GM12873 (cell line): ENCODE measurements around the gene ADAP1.

Source experiments
- TF ChIP-seq, protein P1 (sequence below): IDR thresholded peaks from 2 replicates; pipeline ENCODE4 v1.5.1; 2012; ENCODE audit warnings: low read depth, mild to moderate bottlenecking, moderate library complexity, low read length, control low read depth; ENCODE audit not compliant: insufficient read depth; ENCODE audit errors: missing control alignments

Gene ADAP1

GRCh38 chr7:857661-858060 lies 96.8 kb downstream of the ADAP1 start:
- TF ChIP-seq, protein P1, sequence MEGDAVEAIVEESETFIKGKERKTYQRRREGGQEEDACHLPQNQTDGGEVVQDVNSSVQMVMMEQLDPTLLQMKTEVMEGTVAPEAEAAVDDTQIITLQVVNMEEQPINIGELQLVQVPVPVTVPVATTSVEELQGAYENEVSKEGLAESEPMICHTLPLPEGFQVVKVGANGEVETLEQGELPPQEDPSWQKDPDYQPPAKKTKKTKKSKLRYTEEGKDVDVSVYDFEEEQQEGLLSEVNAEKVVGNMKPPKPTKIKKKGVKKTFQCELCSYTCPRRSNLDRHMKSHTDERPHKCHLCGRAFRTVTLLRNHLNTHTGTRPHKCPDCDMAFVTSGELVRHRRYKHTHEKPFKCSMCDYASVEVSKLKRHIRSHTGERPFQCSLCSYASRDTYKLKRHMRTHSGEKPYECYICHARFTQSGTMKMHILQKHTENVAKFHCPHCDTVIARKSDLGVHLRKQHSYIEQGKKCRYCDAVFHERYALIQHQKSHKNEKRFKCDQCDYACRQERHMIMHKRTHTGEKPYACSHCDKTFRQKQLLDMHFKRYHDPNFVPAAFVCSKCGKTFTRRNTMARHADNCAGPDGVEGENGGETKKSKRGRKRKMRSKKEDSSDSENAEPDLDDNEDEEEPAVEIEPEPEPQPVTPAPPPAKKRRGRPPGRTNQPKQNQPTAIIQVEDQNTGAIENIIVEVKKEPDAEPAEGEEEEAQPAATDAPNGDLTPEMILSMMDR = no peak

GRCh38 chr7:856444-857095 lies 97.9 kb downstream of the ADAP1 start:
- TF ChIP-seq, protein P1 = no peak

- TF ChIP-seq, protein P1 = no peak
These were observed 98.7 kb downstream of the ADAP1 start for GRCh38 chr7:855686-856369.

DNA sequence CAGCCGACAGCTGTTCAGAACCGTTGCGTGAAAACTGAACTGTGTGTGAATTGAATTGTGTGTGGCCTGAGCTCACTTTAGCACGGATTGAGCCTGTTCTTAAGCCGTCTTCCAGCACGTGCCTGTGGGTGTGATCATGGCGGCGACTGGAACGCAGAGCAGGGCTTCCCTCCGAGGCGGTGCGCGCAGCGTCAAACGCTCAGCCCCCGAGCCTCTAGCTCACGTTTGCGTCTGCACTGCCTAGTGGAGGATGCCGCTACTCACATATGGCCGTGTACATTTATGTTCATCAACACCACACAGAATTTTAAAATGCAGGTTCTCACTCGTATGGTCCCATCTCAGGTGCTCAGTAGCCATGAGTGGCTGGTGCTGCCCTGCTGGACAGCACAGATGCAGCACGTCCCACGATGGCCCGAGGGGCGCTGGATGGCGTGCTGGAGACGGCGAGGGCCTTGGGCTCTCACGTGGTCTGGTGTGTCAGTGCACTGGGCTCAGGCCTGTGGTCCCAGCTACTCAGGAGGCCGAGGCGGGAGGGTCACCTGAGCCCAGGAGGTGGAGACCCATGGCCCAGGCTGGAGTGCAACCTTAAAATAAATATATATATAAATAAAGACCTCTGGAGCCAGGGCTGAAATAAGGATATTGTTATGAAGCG lies 100.2 kb downstream of the ADAP1 start:
- TF ChIP-seq, protein P1 = no peak

DNA sequence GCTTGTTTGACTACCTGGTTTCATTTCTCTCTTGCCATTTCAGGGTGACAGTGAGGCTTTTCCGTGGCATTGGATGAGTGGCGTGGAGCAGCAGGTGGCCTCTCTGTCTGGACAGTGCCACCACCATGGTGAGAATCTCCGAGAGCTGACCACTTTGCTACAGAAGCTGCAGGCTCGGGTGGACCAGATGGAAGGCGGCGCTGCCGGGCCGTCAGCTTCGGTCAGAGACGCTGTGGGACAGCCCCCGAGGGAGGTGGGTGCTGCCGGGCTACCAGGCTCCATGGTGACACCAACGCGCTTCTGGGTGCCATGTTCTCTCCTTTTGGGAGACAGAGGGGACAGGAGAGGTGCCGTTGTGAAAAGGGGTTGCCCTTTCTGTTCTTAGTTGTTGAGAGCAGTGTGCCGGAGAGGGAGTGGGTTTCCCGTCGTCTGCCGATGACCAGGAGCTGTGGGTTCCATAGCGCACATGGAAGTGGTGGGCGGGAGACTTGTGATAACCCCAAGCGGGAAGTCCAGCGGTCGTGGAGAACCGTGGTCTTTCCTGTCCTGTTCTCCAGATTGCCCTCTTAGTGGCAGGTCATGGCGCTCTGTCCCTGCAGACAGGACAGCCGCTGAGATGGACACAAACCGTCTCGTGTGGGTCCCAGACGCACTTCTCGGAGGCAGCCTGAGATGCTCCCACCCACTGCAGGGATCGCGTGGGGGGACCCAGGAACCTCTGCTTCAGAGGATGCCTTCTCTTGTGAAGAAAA lies 100.9 kb downstream of the ADAP1 start:
- TF ChIP-seq, protein P1 = no peak

DNA sequence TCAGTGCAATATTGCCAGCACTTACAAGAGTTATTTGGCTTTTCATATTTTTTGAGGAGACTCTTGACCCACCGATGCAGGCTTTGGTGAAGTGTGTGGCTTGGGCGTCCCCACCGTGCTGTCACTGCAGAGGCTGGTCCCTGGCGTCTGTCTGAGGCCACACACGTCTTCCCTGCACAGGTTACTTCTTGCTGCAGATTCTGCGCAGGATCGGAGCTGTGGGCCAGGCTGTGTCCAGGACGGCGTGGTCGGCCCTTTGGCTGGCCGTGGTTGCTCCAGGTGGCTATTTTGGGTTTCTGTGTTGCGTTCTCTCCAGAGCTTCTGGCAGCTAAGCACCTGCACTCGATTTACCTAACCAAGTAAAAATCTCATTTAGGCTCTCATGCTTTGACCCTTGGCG lies 103.3 kb downstream of the ADAP1 start:
- TF ChIP-seq, protein P1 = no peak

DNA sequence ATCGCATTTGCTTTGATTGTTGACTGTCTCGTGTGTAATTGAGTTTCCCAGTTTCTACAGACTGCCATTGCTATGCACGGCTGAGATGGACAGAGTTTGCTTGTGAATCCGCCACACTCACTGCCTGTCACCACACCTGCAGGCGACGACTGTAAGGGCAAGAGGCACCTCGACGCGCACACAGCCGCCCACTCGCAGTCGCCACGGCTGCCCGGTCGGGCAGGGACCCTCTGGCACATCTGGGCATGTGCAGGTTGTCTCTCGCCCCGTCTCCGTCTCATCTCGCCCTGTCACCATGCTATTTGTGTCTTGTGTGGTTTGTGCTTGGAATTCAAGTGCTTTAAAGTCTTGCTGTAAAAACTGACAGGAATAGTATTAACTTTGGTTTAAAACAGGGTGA lies 104.7 kb downstream of the ADAP1 start:
- TF ChIP-seq, protein P1 = no peak
